HG02571 (cell line): ENCODE data around the gene RRN3.
"Not testable (repeated sequence)": the region's sequence is repeated elsewhere in the genome, so short reads cannot be mapped to it uniquely, and the experiment has no call there.

Experiments used
- ATAC-seq: cut with Tn5 transposase; IDR thresholded peaks from one replicate; pipeline ENCODE4 v1.9.1; 2021; ENCODE audit warnings: mild to moderate bottlenecking, moderate library complexity; ENCODE audit not compliant: unreplicated experiment

RRN3 gene

DNA sequence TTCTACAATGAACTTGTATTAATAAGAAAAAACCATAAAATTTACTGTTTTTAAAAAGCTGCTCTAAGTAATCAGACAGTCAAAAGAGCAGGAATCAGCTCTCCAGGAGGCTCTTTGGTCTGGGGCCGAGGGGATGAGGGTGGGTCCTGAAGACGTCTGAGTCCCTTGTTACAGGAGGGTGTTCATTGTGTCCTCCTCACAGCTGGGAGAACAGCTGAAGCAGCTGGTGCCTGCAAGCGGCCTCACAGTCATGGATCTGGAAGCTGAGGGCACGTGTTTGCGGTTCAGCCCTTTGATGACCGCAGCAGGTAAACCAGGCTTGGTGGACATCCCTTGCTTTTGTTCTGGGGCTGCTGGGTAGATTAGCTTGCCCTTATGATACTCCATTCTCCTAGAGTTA is 64.3 kb downstream of the RRN3 start:
- ATAC-seq, result not testable (repeated sequence)

DNA sequence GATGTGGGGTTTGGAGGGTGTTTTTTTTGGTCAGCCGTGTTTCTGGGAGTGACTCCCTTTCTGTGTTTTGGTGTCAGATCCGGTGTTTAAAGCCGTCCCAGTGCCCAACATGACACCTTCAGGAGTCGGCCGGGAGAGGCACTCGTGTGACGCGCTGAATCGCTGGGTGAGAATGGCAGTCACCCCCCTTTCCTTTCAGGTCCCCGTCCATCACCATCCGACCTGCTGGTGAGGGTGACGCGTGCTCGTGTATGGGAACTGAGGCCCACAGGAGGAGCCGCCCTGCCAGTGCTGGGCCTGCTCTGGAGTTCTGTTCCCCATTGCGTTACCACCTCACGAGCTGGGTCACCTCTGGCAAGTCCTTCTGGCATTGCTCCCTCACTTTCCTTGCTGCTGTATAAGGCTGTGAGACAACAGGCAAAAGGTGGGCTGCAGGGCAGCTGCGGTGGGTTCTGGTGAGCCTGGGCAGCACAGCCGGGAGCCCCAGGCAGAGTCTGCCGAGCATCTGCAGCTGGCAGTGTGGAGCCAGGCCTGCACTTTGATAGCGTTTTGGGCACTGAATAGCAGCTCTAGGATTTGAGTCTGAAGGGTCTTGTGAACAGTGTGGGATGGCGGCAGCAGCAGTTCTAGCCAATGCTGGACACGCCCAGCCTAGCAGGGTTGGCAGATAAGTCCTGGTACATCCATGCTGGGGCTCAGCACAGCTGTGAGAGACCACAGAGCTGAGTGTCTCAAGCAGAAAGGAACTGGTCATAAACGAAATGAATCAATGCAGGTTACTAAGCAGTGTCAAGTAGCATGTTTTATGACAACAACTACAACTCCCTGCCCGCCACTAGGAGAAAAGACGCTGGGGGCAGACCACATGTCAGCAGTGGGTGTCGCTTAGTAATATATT is 65.0 kb downstream of the RRN3 start:
- ATAC-seq, result not testable (repeated sequence)

- ATAC-seq, result not testable (repeated sequence)
These were observed 65.7 kb downstream of the RRN3 start for GRCh38 chr16:15028345-15028715.

DNA sequence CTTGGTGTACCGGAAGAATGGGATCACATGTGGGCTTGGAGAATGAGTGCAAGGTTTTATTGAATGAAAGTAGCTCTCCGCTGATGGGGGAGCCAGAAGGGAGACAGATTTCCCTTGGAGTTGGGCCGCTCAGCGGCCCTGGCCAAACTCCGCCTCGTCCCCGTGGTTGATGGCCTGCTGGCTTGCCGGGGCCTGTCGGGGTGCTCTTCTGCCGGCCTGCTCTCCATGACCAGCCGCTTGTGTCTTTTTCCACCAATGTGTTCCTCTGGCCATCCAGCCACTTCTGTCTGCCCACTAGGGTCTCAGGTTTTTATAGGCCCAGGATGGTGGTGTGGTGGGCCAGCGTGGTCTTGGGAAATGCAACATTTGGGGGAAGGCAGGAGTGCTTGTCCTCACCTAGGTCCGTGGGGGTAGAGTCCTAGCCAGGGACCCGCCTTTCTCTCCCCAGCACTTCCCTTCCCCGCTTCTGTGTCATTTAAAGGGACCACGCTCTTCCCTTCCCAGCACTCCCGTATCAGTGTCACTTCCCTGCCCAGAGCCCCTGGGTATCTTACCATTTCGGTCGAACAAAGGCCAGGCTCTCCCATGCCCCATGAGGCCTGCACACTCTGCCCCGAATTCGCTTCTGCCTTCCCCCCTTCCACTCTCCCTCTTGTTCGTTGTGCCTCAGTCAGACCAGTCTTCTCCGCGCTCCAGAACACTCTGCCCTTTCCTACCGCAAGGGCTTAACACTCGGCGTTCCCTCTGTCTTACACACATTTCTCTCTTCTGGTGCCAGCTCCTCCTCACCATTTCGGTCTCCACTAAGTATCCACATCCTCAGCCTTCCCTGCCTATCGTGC is 66.3 kb downstream of the RRN3 start:
- ATAC-seq, result not testable (repeated sequence)

- not testable (repeated sequence) for ATAC-seq
These were observed 67.0 kb downstream of the RRN3 start for GRCh38 chr16:15027051-15027450.

DNA sequence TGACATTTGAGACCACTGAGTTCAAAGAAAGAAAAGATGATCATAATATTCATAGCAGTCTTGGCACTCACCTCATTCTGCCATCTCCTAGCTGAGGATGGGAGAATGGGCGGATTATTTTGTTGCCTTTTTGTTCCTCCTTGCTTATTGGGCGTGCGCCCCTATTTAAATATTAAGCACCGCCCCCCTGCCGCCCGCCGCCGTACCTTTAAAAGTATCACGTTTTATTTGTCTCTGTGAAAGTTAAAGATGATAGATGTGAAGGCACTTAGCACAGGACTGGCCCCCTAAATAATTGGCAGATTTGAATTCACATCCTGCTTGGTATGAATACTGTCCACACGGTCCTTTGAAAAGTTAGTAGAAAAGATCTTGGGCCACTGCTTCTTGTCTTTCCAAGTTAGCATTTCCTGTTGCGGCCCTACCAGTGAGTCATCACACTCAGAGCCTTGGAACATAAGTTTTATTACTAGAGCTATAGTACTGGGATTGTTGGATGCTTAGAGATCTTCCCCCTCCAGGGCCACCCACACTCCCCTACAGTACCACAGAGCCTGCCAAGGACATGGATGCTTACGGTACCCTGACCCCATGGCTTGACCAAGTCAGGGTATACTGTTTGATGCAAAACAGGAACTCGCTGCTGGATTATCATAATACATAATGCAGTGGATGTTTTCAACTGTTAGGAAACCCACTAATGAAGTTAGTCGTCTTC is 68.7 kb downstream of the RRN3 start:
- ATAC-seq, result not testable (repeated sequence)

DNA sequence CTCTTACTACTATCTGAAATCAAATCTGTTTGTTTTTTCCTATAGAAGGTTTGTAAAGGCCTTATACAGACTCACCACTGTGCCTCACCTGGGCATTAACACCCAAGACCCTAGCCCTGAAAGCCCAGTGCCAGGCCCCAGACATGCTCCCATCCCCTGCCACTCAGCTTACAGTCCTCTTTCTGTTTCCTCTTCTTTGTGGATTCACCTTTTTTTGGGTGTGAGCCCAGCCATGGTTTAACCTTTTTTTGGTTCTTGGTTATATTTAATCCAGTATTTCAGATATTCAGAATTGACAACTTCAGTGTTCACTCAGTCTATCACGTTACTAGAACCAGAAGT is 69.2 kb downstream of the RRN3 start:
- ATAC-seq, result not testable (repeated sequence)

- not testable (repeated sequence) for ATAC-seq
These were observed 70.5 kb downstream of the RRN3 start for GRCh38 chr16:15023381-15024077.

GRCh38 chr16:15022194-15022593 is 71.9 kb downstream of the RRN3 start:
- not testable (repeated sequence) for ATAC-seq

DNA sequence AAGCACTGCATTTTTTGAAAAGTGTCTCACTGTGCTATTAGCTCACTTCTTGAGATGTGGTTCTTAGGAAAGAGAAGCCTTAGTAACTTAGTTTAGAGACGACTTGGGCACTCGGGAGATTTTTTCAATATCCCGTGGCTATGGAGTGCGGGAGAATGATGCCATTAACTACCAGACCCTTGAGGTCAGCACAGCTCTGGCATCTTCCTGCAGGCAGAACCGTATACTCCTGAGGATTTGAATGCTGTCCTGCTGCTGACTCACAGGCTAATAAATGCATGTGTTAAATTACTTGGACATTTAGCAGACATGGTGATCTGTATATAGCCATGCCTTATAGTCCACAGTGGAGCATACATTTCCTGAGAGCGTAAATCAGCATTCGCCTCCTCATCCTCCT is 72.6 kb downstream of the RRN3 start:
- ATAC-seq, result not testable (repeated sequence)

DNA sequence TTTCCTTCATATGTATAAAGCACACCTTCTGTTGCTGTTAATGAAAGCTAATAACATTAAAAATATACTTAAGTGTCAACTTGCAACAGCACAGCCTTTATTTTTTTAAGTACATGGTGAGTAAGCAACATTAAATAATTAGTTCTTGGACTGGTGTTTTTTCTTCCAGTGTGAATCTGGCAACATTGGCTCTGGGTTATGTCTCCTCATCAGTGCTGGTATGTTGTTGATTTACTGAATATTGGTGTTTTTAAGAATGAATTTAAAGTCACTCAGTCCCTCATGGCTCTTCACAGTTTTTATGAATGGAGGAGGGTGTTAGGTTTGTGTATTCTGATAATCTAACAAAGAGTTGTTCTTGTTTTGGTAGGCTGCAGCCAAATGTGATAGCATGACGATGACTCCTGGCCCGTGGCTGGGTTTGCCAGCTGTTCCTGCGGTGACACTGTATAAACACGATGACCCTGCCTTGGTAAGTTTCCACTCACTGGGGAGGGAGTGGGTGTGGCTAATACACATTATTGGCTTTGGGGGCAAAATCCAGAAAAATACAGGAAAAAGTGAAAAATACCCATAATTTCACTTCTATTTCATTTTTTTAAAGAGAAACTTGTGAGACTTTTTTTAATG is 77.0 kb downstream of the RRN3 start:
- not testable (repeated sequence) for ATAC-seq

- ATAC-seq, result not testable (repeated sequence)
These were observed 77.7 kb downstream of the RRN3 start for GRCh38 chr16:15016354-15016753.

DNA sequence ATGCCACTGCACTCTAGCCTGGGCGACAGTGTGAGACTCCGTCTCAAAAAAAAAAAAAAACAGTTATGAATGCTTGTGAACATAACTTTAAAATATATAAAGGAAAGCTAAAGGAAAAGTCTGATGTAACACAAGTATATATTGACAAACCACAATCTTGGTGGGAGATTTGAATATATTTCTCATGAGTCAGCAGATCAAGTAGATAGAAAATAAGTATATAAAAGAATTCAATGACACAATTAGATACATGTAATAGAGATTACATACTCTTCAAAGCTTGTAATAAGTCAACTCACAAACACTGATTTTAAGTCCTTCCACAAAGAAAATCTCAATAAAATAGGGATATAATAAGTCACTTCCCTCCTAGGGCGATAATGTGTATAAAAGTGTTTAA is 78.4 kb downstream of the RRN3 start:
- not testable (repeated sequence) for ATAC-seq

- ATAC-seq, result not testable (repeated sequence)
These were observed 81.1 kb downstream of the RRN3 start for GRCh38 chr16:15012941-15013340.
